Gastrocnemius medialis (tissue), 4 donors: ENCODE data around the gene AHNAK2. TPM values are rescaled to one million over a fixed set of nuclear protein-coding genes. Genes with fewer than 3 reads are reported as not detected.

Experiments used
- ATAC-seq, 2 donors: fragments of 150-250 bp; one replicate each; pipeline ENCODE4 v1.9.1; 2016
- DNase-seq, 2 donors: peaks; one replicate each; pipeline ENCODE4 v3.0.0-alpha.2; 2019
- H3K27ac ChIP-seq, 4 donors: fragments of 200-600 bp; sonication (generic); 1 replicate in 1 of 4; 2 replicates in 3 of 4; pipeline ENCODE4 v1.5.1; 2016 to 2018; ENCODE audit warnings: mild to moderate bottlenecking in 2 of 4, moderate library complexity in 1 of 4
- H3K27me3 ChIP-seq, 3 donors: fragments of 200-600 bp; sonication (generic) in 2 of 3; 1 replicate in 1 of 3; 2 replicates in 2 of 3; pipeline versions ENCODE4 v1.5.1 to v1.6.0; 2016 to 2019; ENCODE audit warnings: mild to moderate bottlenecking in 1 of 3, moderate library complexity in 1 of 3
- H3K36me3 ChIP-seq, 2 donors: fragments of 200-600 bp; sonication (generic) in 1 of 2; one replicate each; pipeline ENCODE4 v1.5.1; 2017 to 2018
- H3K4me1 ChIP-seq, 2 donors: fragments of 200-600 bp; sonication (generic) in 1 of 2; one replicate each; pipeline ENCODE4 v1.5.1; 2016 to 2017; ENCODE audit warnings: mild to moderate bottlenecking in 2 of 2
- H3K4me3 ChIP-seq, 4 donors: fragments of 200-600 bp; sonication (generic) in 3 of 4; 1 replicate in 1 of 4; 2 replicates in 3 of 4; pipeline ENCODE4 v1.5.1; 2016 to 2019; ENCODE audit warnings: mild to moderate bottlenecking in 2 of 4
- H3K9me3 ChIP-seq, 3 donors: fragments of 200-600 bp; sonication (generic) in 2 of 3; 1 replicate in 1 of 3; 2 replicates in 2 of 3; pipeline ENCODE4 v1.5.1; 2016 to 2019
- POLR2A ChIP-seq, 2 donors: fragments of 450-650 bp; IDR thresholded peaks; one replicate each; pipeline ENCODE4 v1.6.1; 2017; ENCODE audit warnings: antibody characterized with exemption in 2 of 2, mild to moderate bottlenecking in 2 of 2, moderate library complexity in 2 of 2
- in situ Hi-C, 4 donors: fragments of 200-750 bp; cut with MboI; loops; one replicate each; pipeline versions ENCODE4 v1.15.0 to v1.8.0; 2017; ENCODE audit warnings: low sequenced_read_pairs in 4 of 4
- intact Hi-C: fragments of 100-400 bp; cut with DNase I; formaldehyde crosslinking; loops from one replicate; pipeline ENCODE4 v1.15.1; 2023; ENCODE audit warnings: low total_unique reads
- total RNA-seq, 4 donors: library from RNA; depleted of rRNA; stranded (reverse); fragments of >200 nt; gene quantifications; one replicate each; pipeline versions ENCODE4 v1.1.0 to v1.2.3, GENCODE V29; 2016
- TF ChIP-seq, protein P1 (sequence below), 5 experiments: fragments of 450-650 bp in 3 of 5; fragments of 200-600 bp in 2 of 5; sonication (generic) in 2 of 5; IDR thresholded peaks in 4 of 5; conservative IDR thresholded peaks in 1 of 5; 1 replicate in 4 of 5; 2 replicates in 1 of 5; pipeline ENCODE4 v1.5.1; 2016 to 2019; ENCODE audit warnings: antibody characterized with exemption in 5 of 5, mild to moderate bottlenecking in 3 of 5, moderate library complexity in 3 of 5

Gene AHNAK2
- total RNA-seq, 4 donors from 2014 or later, result 2.0 to 8.6 (median 3.4) TPM

DNA sequence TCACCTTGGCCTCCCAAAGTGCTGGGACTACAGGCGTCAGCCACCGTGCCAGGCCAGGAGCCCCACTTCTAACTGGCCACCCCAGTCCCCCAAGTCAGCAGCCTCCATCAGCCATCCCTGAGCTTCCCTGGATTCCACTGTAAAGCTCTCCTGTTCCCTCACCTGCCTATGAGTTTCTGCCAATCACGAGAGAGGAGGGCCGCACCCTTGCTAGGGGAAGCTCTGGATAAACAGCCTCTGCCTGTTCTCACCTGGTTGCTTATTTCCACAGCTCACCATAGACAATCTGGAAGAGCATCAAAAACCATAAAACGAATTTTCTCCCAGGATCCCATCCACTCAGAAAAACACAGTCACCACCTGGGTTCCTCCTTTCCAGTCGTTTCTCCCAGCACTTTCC, 37.7 kb upstream of the AHNAK2 start:
- no peak for DNase-seq
- H3K27ac ChIP-seq, result no peak overlapping the region
- H3K4me3 ChIP-seq, result no peak overlapping the region
- H3K36me3 ChIP-seq, result peaks cover 0 to 5% of the 10 kb centered on the region in 2 donors
- peaks cover 6 to 12% of the 10 kb centered on the region in 2 donors for H3K4me1 ChIP-seq
- intact Hi-C loops, result no loop called here
- in situ Hi-C loops, result no loop called here
- no peaks in the 10 kb centered on the region for H3K9me3 ChIP-seq
- no peaks in the 10 kb centered on the region for H3K27me3 ChIP-seq
- no peak for ATAC-seq
- TF ChIP-seq, protein P1, sequence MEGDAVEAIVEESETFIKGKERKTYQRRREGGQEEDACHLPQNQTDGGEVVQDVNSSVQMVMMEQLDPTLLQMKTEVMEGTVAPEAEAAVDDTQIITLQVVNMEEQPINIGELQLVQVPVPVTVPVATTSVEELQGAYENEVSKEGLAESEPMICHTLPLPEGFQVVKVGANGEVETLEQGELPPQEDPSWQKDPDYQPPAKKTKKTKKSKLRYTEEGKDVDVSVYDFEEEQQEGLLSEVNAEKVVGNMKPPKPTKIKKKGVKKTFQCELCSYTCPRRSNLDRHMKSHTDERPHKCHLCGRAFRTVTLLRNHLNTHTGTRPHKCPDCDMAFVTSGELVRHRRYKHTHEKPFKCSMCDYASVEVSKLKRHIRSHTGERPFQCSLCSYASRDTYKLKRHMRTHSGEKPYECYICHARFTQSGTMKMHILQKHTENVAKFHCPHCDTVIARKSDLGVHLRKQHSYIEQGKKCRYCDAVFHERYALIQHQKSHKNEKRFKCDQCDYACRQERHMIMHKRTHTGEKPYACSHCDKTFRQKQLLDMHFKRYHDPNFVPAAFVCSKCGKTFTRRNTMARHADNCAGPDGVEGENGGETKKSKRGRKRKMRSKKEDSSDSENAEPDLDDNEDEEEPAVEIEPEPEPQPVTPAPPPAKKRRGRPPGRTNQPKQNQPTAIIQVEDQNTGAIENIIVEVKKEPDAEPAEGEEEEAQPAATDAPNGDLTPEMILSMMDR (IDR thresholded peaks at IDR 0.05 in 4 of 5, conservative IDR thresholded peaks at IDR 0.05 in 1 of 5), result no peak
- TF ChIP-seq POLR2A (IDR thresholded peaks at IDR 0.05), result no peak

DNA sequence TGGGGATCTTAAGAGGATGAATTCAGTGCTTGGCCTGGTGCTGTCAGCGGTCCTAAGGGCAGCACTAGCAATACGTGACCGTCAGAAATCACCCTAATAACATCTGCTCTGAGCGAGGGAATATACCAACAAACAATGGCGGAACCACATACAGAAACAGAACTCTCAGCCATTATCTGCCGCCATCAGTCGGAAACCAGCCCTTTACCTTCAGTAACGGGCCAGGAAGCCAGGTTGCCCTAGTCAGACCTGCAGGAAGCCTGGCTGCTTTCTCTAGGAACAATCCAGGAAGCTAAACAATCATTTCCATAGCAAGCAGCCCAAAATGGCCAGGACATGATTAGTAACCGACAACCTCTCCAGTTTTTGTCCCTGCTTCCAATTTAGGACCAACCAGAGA, 37.1 kb upstream of the AHNAK2 start:
- intact Hi-C loops, result no loop called here
- H3K27ac ChIP-seq, result no peak overlapping the region
- H3K9me3 ChIP-seq, result no peaks in the 10 kb centered on the region
- peaks cover 0 to 7% of the 10 kb centered on the region in 2 donors for H3K36me3 ChIP-seq
- no peak overlapping the region for H3K4me3 ChIP-seq
- TF ChIP-seq, protein P1 (IDR thresholded peaks at IDR 0.05 in 4 of 5, conservative IDR thresholded peaks at IDR 0.05 in 1 of 5), result no peak
- TF ChIP-seq POLR2A (IDR thresholded peaks at IDR 0.05), result no peak
- peaks cover 6 to 10% of the 10 kb centered on the region in 2 donors for H3K4me1 ChIP-seq
- in situ Hi-C loops, result no loop called here
- DNase-seq (no peak), ATAC-seq (no peak)
- no peaks in the 10 kb centered on the region for H3K27me3 ChIP-seq

DNA sequence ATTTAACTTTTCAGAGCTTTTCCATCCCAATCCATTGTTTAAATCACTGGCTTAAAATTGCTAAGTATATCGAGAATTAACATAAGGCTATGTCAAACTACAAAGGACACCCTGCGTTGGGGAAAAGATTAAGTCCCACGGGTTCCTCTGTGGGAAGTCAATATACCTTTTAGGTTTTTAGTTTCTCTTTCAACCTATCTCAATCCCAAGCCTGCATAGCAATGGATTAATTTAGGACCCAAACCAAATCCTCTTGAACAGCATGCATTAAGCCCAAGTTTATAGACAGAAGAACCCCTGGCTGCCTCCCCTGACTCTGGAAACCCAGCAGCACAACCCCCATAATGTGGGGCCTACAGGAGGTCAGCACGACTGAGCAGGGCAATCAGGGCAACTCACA, 36.5 kb upstream of the AHNAK2 start:
- no peak for ATAC-seq
- peaks cover 0 to 7% of the 10 kb centered on the region in 2 donors for H3K36me3 ChIP-seq
- H3K27me3 ChIP-seq, result no peaks in the 10 kb centered on the region
- peaks cover under 1 to 4% of the 10 kb centered on the region in 2 donors for H3K4me1 ChIP-seq
- in situ Hi-C loops, result no loop called here
- intact Hi-C loops, result loop anchor here (5.0 kb wide), 1 partner anchor 33 kb away; no protein-coding TSS in a partner anchor
- H3K9me3 ChIP-seq, result no peaks in the 10 kb centered on the region
- DNase-seq, result no peak
- TF ChIP-seq, protein P1 (IDR thresholded peaks at IDR 0.05 in 4 of 5, conservative IDR thresholded peaks at IDR 0.05 in 1 of 5), result no peak
- no peak for TF ChIP-seq POLR2A (IDR thresholded peaks at IDR 0.05)
- H3K4me3 ChIP-seq, result no peak overlapping the region
- H3K27ac ChIP-seq, result no peak overlapping the region

DNA sequence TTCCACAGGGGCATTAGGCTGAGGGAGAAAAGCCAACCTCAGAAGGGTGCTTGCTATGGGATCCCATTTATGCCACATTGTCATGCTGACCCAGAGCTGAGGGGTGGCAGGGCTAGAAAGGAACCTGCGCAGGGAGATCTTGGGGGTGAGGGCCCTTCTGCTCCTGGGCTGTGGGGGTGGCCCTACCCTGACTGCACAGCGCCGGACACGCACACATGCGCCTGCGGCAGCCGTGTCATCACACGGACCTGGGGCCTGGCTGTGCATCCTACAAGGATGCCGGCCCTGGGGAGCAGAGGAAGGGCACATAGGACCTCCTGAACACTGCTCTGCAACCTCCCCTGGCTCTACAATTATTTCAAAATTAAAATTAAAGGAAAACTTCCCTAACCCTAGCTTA, 35.9 kb upstream of the AHNAK2 start:
- Histone ChIP-seq H3K9me3 (no peaks in the 10 kb centered on the region), H3K4me1 (no peaks in the 10 kb centered on the region), H3K27ac (no peak overlapping the region), H3K4me3 (no peak overlapping the region), H3K27me3 (no peaks in the 10 kb centered on the region), H3K36me3 (peaks cover 0 to 7% of the 10 kb centered on the region in 2 donors)
- in situ Hi-C loops (no loop called here), intact Hi-C loops (loop anchor here (5.0 kb wide), 1 partner anchor 33 kb away; no protein-coding TSS in a partner anchor)
- DNase-seq (no peak), ATAC-seq (no peak)
- TF ChIP-seq, protein P1 (IDR thresholded peaks at IDR 0.05 in 4 of 5, conservative IDR thresholded peaks at IDR 0.05 in 1 of 5), result no peak
- no peak for TF ChIP-seq POLR2A (IDR thresholded peaks at IDR 0.05)
